ENCODE results near the gene DPPA2. TPM values are rescaled to one million over a fixed set of nuclear protein-coding genes. Genes with fewer than 3 reads are reported as not detected.

DPPA2 gene
- total RNA-seq, 4 donors from 2014 or later = not detected

DNA sequence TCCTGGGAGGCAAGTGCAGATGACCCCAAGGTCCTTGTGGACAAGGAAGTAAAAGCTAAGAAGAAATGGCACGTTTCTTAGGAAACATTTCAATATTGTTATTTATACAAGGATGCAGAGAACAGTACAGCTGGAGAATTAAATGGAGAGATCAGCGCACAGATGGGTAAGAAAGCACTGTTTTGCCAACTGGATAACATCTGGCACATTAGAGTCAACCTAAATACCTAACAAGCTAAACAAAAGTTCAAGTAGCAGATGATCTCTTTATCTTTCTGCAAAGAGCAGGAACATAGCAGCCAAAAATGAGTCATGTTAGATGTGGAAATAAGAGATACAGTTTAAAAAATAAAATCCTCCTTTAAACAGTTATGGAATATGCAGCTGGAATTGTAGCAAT lies 36.7 kb upstream of the DPPA2 start:
- no peak for DNase-seq (ENCODE audit: low spot score)
- TF ChIP-seq, protein P1, sequence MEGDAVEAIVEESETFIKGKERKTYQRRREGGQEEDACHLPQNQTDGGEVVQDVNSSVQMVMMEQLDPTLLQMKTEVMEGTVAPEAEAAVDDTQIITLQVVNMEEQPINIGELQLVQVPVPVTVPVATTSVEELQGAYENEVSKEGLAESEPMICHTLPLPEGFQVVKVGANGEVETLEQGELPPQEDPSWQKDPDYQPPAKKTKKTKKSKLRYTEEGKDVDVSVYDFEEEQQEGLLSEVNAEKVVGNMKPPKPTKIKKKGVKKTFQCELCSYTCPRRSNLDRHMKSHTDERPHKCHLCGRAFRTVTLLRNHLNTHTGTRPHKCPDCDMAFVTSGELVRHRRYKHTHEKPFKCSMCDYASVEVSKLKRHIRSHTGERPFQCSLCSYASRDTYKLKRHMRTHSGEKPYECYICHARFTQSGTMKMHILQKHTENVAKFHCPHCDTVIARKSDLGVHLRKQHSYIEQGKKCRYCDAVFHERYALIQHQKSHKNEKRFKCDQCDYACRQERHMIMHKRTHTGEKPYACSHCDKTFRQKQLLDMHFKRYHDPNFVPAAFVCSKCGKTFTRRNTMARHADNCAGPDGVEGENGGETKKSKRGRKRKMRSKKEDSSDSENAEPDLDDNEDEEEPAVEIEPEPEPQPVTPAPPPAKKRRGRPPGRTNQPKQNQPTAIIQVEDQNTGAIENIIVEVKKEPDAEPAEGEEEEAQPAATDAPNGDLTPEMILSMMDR (IDR thresholded peaks at IDR 0.05) = no peak
- peak; percentile 69 for ATAC-seq (ENCODE audit: low FRiP score)

DNA sequence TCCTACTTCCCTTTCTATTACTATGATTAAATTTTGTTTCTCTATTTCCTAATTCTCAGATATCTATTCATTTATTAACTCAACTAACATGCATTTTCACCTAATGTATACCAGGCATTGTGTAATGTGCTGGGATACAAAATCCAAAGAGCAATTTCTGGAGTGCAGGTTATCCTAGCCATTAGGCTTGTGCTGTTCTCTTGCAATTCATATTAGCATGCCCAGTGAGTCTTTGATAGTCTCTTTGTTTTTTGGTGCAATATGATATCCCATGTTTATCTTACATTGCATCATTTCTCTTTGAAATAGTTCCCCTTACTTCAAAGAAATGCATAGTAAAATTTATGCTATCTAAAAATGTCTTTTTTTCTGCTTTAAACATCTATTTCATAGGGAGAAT lies 34.9 kb upstream of the DPPA2 start:
- DNase-seq (ENCODE audit: low spot score) (no peak), ATAC-seq (ENCODE audit: low FRiP score) (no peak)
- TF ChIP-seq, protein P1 (IDR thresholded peaks at IDR 0.05) = no peak

DNA sequence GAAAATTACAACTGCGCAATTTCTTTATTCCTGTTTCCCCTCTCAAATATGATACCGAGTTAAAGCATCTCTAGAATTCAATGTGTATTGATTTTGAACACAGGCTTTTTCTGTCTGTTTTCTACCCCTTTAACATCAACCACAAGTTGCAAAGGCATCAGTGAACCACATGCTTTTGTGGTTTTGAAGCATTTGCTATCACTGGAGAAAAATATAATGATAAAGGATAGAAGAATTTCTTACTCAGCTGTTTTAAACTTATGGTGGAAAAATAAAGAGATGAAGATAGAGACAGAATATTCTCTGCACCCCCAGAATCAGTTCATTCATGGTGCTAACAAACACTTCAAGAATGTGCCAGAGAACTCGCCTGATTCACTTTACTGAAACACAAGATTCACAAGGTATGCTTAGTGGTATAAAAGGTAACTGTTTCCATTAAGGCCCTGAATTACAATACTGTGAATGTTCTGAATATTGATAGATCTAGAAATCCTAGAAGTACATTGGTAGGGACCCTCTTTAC lies 30.5 kb upstream of the DPPA2 start:
- DNase-seq (ENCODE audit: low spot score) (no peak), ATAC-seq (ENCODE audit: low FRiP score) (no peak)
- TF ChIP-seq, protein P1 (IDR thresholded peaks at IDR 0.05) = no peak

DNA sequence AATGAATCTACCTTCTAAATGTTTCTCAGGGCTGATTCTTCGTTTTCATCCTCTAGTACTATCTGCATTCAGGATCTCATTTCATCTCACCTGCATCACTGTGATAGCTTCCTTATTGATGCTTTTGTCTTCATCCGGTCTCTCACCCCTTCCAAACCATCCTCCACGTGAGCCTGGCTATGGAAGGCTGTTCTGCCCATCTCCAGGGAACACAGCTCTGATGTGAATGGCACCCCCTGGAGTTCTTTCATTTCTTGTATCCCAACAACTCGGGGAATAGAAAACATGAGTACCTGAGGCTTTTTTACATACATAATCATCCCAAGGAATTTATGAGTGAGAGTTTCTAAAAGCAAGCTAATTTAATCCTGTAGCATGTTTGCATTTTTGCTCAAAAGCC lies 29.8 kb upstream of the DPPA2 start:
- no peak for ATAC-seq (ENCODE audit: low FRiP score)
- TF ChIP-seq, protein P1 (IDR thresholded peaks at IDR 0.05) = no peak
- no peak for DNase-seq (ENCODE audit: low spot score)

DNA sequence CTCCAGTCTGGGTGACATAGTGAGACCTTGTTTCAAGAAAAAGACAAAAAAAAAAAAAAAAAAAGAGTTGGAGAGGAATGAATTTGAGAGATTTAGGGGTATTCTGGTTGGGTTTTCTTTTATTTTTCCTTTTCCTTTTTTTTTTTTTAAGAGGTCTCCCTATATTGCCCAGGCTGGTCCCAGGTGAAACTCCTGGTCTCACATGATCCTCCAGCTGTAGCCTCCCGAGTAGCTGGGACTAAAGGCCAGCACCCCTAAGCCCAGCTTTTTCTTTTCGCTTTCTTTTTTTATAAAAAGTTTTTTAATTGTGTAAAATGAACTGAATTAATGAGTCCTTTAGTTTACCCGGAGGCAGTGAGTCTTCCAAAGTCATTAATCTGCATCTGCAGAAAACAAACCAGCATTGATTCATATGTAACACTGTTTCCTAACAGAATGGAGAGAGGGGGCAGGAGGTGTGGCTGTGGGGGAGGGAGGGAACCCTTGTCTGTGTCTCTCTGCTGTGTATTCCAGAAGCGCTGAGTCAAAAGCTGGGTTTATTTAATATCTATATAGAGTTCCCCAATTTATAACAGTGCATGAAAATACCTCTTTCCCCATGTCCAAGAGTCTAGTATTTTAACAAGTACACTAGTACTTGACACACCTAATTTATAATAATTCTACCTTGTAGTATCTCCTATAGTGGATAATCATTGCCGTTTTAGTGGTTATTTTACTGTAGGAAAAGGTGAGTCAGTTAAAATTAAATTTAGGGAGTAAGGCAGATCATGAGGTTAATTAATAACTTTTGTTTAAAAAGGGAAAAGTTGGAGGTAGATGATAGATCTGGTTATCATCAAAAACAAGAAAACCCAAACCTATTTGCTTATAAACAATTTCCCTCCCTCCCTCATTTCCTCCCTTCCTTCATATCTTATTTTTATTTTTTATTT lies 23.7 kb upstream of the DPPA2 start:
- DNase-seq (ENCODE audit: low spot score) = no peak
- TF ChIP-seq, protein P1 (IDR thresholded peaks at IDR 0.05) = no peak
- ATAC-seq (ENCODE audit: low FRiP score) = no peak

DNA sequence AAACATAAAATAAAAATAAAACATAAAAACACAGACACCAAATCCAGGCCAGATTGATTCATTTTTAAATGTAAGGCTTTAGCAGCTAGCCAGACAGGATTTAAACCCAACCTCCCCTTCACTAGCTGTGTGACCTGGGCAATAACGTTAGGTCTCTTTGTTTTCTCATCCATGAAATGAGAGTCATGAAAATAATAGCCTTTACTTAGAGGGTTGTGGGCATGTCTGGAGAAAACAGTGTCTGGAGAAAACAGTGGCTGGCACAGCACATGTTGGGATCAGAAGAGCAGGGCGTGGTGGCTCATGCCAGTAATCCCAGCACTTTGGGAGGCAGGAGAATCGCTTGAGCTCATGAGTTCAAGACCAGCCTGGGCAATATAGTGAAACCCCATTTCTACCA lies 22.9 kb upstream of the DPPA2 start:
- TF ChIP-seq, protein P1 (IDR thresholded peaks at IDR 0.05) = no peak
- ATAC-seq (ENCODE audit: low FRiP score) (no peak), DNase-seq (ENCODE audit: low spot score) (no peak)

DNA sequence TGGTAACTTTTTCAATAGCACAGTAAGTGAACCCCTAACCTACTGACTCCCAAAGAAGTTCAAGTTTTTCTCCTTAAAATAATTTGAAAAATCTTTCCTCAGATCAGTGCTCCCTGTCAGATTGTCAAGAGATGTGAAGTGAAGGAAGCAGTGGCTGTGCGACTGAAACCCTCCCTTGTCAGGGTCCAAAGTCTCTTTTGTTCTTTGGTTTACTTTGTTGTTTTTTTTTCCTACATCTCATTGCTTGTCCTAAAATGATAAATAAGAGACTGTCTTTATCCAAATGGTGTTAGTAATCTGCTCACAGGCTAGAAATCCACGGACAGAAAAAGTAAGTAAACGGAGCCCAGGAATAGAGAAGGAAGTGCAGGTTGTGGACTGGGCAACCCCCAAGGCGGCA lies 22.0 kb upstream of the DPPA2 start:
- no peak for DNase-seq (ENCODE audit: low spot score)
- no peak for ATAC-seq (ENCODE audit: low FRiP score)
- TF ChIP-seq, protein P1 (IDR thresholded peaks at IDR 0.05) = no peak

Data from omental fat pad (tissue), 4 donors.